Measurements from ENCODE around the gene ECD.
"Not testable (repeated sequence)": the region's sequence is repeated elsewhere in the genome, so short reads cannot be mapped to it uniquely, and the experiment has no call there.

ECD gene

GRCh38 chr10:73156054-73156453, 11.8 kb downstream of the ECD start:
- DNase-seq: no peak

GRCh38 chr10:73152009-73152408, 15.8 kb downstream of the ECD start:
- no peak for DNase-seq

GRCh38 chr10:73150633-73151413, 17.0 kb downstream of the ECD start:
- not testable (repeated sequence) for DNase-seq

GRCh38 chr10:73141603-73142002, 26.2 kb downstream of the ECD start:
- DNase-seq: no peak

- no peak for DNase-seq
These were observed 28.6 kb downstream of the ECD start for GRCh38 chr10:73139251-73139650.

- no peak for DNase-seq
These were observed 31.2 kb downstream of the ECD start for GRCh38 chr10:73136627-73137026.

GRCh38 chr10:73134727-73135126, 33.1 kb downstream of the ECD start:
- DNase-seq: no peak

GRCh38 chr10:73131913-73132686, 35.7 kb downstream of the ECD start:
- DNase-seq: no peak

- DNase-seq: no peak
These were observed 36.5 kb downstream of the ECD start for GRCh38 chr10:73131301-73131700.

- DNase-seq: no peak
These were observed 41.5 kb downstream of the ECD start for GRCh38 chr10:73126343-73126742.

- DNase-seq: no peak
These were observed 47.9 kb downstream of the ECD start for GRCh38 chr10:73119952-73120351.

- DNase-seq: no peak
These were observed 48.4 kb downstream of the ECD start for GRCh38 chr10:73119457-73119856.

- DNase-seq: no peak
These were observed 49.6 kb downstream of the ECD start for GRCh38 chr10:73117976-73118743.

GRCh38 chr10:73116017-73116416, 51.8 kb downstream of the ECD start:
- no peak for DNase-seq

GRCh38 chr10:73113551-73113950, 54.3 kb downstream of the ECD start:
- no peak for DNase-seq

- not testable (repeated sequence) for DNase-seq
These were observed 55.8 kb downstream of the ECD start for GRCh38 chr10:73112032-73112431.

- peak; percentile 14 for DNase-seq
These were observed 57.4 kb downstream of the ECD start, which contains the start of gene NUDT13 for GRCh38 chr10:73110345-73110849. NUDT13 (plus strand) TSS chr10:73110455; CDS start chr10:73114366, 3,911 bp downstream.

GRCh38 chr10:73109248-73109652, 58.6 kb downstream of the ECD start:
- not testable (repeated sequence) for DNase-seq

GRCh38 chr10:73106301-73106700, 61.5 kb downstream of the ECD start:
- no peak for DNase-seq

- no peak for DNase-seq
These were observed 68.7 kb downstream of the ECD start for GRCh38 chr10:73099141-73099540.

GRCh38 chr10:73097305-73097670, 70.5 kb downstream of the ECD start:
- no peak for DNase-seq

- DNase-seq: peak; percentile 98
These were observed 71.1 kb downstream of the ECD start, which contains the start of gene P4HA1 for GRCh38 chr10:73096449-73097304. P4HA1 (minus strand) TSS chr10:73096866; CDS start chr10:73074883, 21,983 bp downstream.
